Heart left ventricle (tissue), 16 donors: ENCODE data around the gene TPK1. TPM values are rescaled to one million over a fixed set of nuclear protein-coding genes. Genes with fewer than 3 reads are reported as not detected.

Source experiments
- ATAC-seq, 4 donors: fragments of 200-7000 bp; cut with Tn5 transposase; one replicate each; pipeline ENCODE4 v1.9.1; 2020 to 2022; ENCODE audit warnings: moderate library complexity in 4 of 4, mild to moderate bottlenecking in 3 of 4, moderate number of reproducible peaks in 1 of 4
- DNase-seq, 5 donors: peaks; one replicate each; pipeline ENCODE4 v3.0.0-alpha.2; 2020
- H3K27ac ChIP-seq, 12 donors: fragments of 200-600 bp; sonication (generic) in 4 of 12; one replicate each; pipeline versions ENCODE4 v1.5.0 to v1.8.0; 2016 to 2022; ENCODE audit warnings: mild to moderate bottlenecking in 2 of 12
- H3K27me3 ChIP-seq, 9 donors: fragments of 200-600 bp; sonication (generic) in 2 of 9; one replicate each; pipeline versions ENCODE4 v1.5.1 to v1.8.0; 2016 to 2022; ENCODE audit warnings: mild to moderate bottlenecking in 3 of 9
- H3K36me3 ChIP-seq, 9 donors: fragments of 200-600 bp; sonication (generic) in 2 of 9; one replicate each; pipeline versions ENCODE4 v1.5.0 to v1.8.0; 2018 to 2022; ENCODE audit warnings: mild to moderate bottlenecking in 2 of 9
- H3K4me1 ChIP-seq, 12 donors: fragments of 200-600 bp; sonication (generic) in 4 of 12; one replicate each; pipeline versions ENCODE4 v1.5.0 to v1.8.0; 2016 to 2022; ENCODE audit warnings: mild to moderate bottlenecking in 3 of 12
- H3K4me3 ChIP-seq, 12 donors: fragments of 200-600 bp; sonication (generic) in 4 of 12; one replicate each; pipeline versions ENCODE4 v1.5.0 to v1.8.0; 2017 to 2022; ENCODE audit warnings: mild to moderate bottlenecking in 9 of 12, moderate library complexity in 4 of 12
- H3K9me3 ChIP-seq, 12 donors: fragments of 200-600 bp; sonication (generic) in 4 of 12; one replicate each; pipeline versions ENCODE4 v1.5.0 to v1.8.0; 2016 to 2022; ENCODE audit warnings: mild to moderate bottlenecking in 1 of 12
- POLR2A ChIP-seq, 2 donors: fragments of 450-650 bp; IDR thresholded peaks; one replicate each; pipeline ENCODE4 v1.6.1; 2017; ENCODE audit warnings: antibody characterized with exemption in 2 of 2, mild to moderate bottlenecking in 2 of 2, moderate library complexity in 2 of 2
- WGBS, 4 donors: extraction: QIAGEN DNeasy Blood & Tissue Kit in 2 of 4; methylation state at CpG; one replicate each; pipeline versions ENCODE4 v1.1.5 to v1.1.7; 2013 to 2018; 5-methylcytosine and 5-hydroxymethylcytosine counted together
- intact Hi-C, 10 donors: fragments of 100-400 bp; cut with DNase I; formaldehyde crosslinking; loops; one replicate each; pipeline versions ENCODE4 v1.11.1 to v1.14.2; 2022
- polyA plus RNA-seq, 2 donors: library from polyadenylated mRNA; stranded (reverse); fragments of 200-250 nt; gene quantifications; one replicate each; pipeline ENCODE4 v1.2.3, GENCODE V29; 2013
- total RNA-seq, 9 donors: library from RNA; depleted of rRNA in 2 of 9; stranded (reverse); fragments of >200 nt in 2 of 9; fragmentation: NEBNext Ultra II Directional in 3 of 9; extraction: Animal tissue kit (Norgen Biotek cat#: 25700) in 3 of 9; gene quantifications; one replicate each; pipeline versions ENCODE4 v1.1.0 to v1.2.4, GENCODE V29; 2016 to 2023
- TF ChIP-seq, protein P1 (sequence below), 12 donors: fragments of 200-600 bp; sonication (generic) in 4 of 12; IDR thresholded peaks; one replicate each; pipeline versions ENCODE4 v1.5.0 to v1.8.0; 2018 to 2022; ENCODE audit warnings: antibody characterized with exemption in 12 of 12, mild to moderate bottlenecking in 5 of 12
- donor health status: ischemic (EF 13 %, LVEDD 7.1; RV severe dilation, severe dysfunction).
- donor health status: healthy with polysubstance abuse.
- donor health status: DM: no; HTN: yes; CAD: no.
- donor health status: DM: no; HTN: no; CAD: no.
- donor health status: ischemic (EF 25% LVEDD 6.9; RV normal size, moderate dysfunction).
- donor health status: ischemic (EF 25% LVEDD 5.7; RV mildly dilated, moderate dysfunction).
- donor health status: healthy.
- donor health status: DM: yes; HTN: yes; CAD: no.
- donor health status: ischemic (EF 35%, LVEDD 5.7; RV mildly dilated, moderate dysfunction).
- donor health status: nonischemic (EF 11% LVEDD 7.7; RV severe dilation, severe dysfunction).
- donor health status: DM: yes; HTN: yes; CAD: no.
- donor health status: PGD.
- donor health status: ischemic (EF 29% LVEDD 5.4; RV normal size, mild dysfunction).
- donor health status: nonischemic (EF 23%, LVEDD 6.1; RV moderate dilation, normal function).

TPK1 gene
- total and polyA plus RNA-seq, 11 donors: 2.0 to 8.2 (median 5.0) TPM

DNA sequence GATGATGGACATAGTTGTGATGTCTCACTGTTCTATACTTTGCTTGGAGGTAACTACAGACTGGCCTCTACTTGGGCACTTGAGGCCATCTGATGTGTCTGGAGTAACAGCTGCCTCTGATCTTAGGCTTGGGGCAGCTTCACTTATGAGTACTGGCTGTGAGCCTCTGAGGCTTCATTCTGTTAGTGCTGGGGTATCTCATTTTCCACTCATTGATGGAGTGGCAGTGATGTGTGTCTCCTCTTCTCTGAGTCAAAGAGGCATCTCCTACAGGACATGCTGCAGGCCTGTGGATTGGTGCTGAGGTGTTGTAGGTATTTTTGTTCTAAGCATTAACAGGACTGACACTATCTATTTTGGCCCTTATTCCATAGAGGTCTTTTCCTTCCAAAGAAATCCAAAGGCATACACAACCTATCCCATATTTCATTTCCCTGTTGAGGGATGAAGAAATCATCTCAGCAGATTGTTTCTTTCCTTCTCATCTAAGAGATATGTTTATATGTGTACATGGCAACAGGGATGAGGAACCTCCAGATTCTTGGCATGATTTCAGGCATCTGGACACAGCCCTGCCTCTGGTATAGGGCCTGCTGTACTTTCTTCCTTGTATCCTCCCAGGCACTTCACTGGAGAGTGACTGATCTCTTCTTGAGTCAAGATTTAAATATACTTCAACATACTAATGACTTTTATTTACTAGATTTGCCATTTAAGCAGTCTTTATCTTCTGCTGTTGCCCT is 366.7 kb downstream of the TPK1 start:
- no peak for TF ChIP-seq POLR2A (IDR thresholded peaks at IDR 0.05)
- TF ChIP-seq, protein P1, sequence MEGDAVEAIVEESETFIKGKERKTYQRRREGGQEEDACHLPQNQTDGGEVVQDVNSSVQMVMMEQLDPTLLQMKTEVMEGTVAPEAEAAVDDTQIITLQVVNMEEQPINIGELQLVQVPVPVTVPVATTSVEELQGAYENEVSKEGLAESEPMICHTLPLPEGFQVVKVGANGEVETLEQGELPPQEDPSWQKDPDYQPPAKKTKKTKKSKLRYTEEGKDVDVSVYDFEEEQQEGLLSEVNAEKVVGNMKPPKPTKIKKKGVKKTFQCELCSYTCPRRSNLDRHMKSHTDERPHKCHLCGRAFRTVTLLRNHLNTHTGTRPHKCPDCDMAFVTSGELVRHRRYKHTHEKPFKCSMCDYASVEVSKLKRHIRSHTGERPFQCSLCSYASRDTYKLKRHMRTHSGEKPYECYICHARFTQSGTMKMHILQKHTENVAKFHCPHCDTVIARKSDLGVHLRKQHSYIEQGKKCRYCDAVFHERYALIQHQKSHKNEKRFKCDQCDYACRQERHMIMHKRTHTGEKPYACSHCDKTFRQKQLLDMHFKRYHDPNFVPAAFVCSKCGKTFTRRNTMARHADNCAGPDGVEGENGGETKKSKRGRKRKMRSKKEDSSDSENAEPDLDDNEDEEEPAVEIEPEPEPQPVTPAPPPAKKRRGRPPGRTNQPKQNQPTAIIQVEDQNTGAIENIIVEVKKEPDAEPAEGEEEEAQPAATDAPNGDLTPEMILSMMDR (IDR thresholded peaks at IDR 0.05): no peak
- no peak overlapping the region for H3K4me3 ChIP-seq
- H3K36me3 ChIP-seq: no peaks in the 10 kb centered on the region
- no peaks in the 10 kb centered on the region for H3K27me3 ChIP-seq
- H3K27ac ChIP-seq: no peak overlapping the region
- DNase-seq (no peak), ATAC-seq (peak in 3 of 4 donors; percentile 34 to 63 (median 45))
- intact Hi-C loops: no loop called here
- peaks cover 0 to 4% (median 0%) of the 10 kb centered on the region in 12 donors for H3K4me1 ChIP-seq
- peaks cover 0 to 7% (median 0%) of the 10 kb centered on the region in 12 donors for H3K9me3 ChIP-seq

DNA sequence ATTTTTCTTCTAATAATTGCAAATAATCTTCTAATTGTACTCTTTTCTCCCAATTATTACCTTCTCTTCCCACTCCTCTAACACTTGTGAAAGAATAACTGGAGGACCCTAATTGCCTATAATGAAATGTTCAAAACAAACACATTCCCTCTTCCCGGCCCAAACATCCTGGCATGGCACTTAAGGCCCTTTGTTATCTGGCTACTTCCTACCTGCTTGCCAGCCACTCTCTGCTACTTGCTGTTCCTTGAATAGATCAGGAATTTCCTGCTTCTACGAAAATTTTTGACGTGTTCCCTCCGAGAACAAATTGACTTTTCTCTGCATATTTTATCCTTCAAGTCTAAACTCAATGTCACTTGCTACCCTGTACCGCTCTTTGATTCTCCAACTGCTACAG is 376.2 kb downstream of the TPK1 start:
- no peaks in the 10 kb centered on the region for H3K36me3 ChIP-seq
- no peaks in the 10 kb centered on the region for H3K4me1 ChIP-seq
- no peak for TF ChIP-seq POLR2A (IDR thresholded peaks at IDR 0.05)
- TF ChIP-seq, protein P1 (IDR thresholded peaks at IDR 0.05): no peak
- ATAC-seq (no peak), DNase-seq (no peak)
- intact Hi-C loops: no loop called here
- H3K9me3 ChIP-seq: peaks cover 0 to 17% (median 0%) of the 10 kb centered on the region in 12 donors
- no peak overlapping the region for H3K27ac ChIP-seq
- 61 to 80% (median 66%) methylated on average over 5 of the region's 5 CpGs for WGBS, 4 donors
- no peak overlapping the region for H3K4me3 ChIP-seq
- no peaks in the 10 kb centered on the region for H3K27me3 ChIP-seq

DNA sequence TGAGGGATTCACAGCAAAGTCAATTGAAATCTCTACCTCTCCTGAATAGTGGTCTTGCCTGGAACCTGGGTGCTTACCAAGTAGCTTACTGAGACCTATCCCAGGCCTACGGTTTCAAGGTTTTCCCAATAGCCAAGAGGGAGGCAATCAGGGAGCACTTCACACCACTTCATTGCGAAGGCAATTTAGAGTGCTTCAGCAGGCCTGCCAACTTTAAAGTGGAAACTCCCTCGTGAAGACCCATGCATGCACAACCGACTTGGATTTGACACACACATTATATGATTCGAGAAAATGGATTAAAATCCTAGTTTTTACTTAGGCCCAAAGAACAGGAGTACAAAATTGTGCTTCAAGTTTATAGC is 380.8 kb downstream of the TPK1 start:
- Histone ChIP-seq H3K4me3 (no peak overlapping the region), H3K36me3 (peaks cover 0 to 8% (median 0%) of the 10 kb centered on the region in 9 donors), H3K27ac (no peak overlapping the region), H3K4me1 (no peaks in the 10 kb centered on the region), H3K27me3 (no peaks in the 10 kb centered on the region), H3K9me3 (no peaks in the 10 kb centered on the region)
- WGBS, 4 donors: 47 to 65% (median 52%) methylated on average over 5 of the region's 5 CpGs
- intact Hi-C loops: no loop called here
- TF ChIP-seq POLR2A (IDR thresholded peaks at IDR 0.05): no peak
- TF ChIP-seq, protein P1 (IDR thresholded peaks at IDR 0.05): no peak
- DNase-seq: no peak
- no peak for ATAC-seq

DNA sequence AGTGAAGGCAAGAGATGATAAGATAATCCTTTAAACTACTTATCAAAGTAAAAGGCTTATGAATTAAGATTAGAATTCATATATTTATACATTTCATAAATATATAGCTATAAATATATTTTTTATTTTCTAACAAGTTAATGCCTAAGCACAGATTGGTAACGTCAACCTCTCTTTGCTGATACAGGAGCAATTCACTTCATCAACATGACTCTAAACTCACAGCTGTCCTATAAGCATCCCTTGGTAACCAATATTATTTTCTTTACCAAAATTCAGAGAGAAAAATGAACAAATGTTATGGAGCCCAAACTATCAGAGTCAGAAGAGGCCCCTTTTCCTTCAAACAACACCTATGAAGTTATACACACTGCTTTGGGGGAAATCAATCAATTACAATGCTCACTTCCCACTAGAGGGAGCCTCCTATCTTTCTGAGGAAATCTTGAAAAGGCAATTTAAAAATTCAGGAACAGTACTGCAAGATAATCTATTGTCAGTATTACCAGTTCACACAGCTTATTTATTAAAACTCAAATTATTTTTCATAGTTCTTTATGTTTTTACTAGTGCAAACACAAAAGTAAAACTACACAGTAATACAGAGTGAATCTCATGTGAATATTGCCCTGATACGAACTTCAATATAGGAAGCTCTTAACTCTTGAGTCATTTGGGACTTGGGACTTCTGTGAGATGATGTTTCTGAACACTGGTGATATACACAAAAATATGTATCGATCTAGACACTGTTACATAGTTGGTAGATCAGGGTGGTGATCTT is 381.4 kb downstream of the TPK1 start:
- WGBS, 4 donors: 81 to 89% (median 87%) methylated on average over 3 of the region's 3 CpGs
- H3K27ac ChIP-seq: no peak overlapping the region

More for the DNA sequence above, 381.4 kb downstream of the TPK1 start:
- intact Hi-C loops: no loop called here
- no peak for DNase-seq
- Histone ChIP-seq H3K27me3 (no peaks in the 10 kb centered on the region), H3K4me1 (no peaks in the 10 kb centered on the region), H3K36me3 (peaks cover 0 to 8% (median 0%) of the 10 kb centered on the region in 9 donors), H3K9me3 (no peaks in the 10 kb centered on the region), H3K4me3 (no peak overlapping the region)
- ATAC-seq: no peak
- TF ChIP-seq, protein P1 (IDR thresholded peaks at IDR 0.05): peak in 8 of 12 donors; percentile 20 to 53 (median 33)
- no peak for TF ChIP-seq POLR2A (IDR thresholded peaks at IDR 0.05)
